Measurements from ENCODE around the gene TREX2.

The TREX2 gene

DNA sequence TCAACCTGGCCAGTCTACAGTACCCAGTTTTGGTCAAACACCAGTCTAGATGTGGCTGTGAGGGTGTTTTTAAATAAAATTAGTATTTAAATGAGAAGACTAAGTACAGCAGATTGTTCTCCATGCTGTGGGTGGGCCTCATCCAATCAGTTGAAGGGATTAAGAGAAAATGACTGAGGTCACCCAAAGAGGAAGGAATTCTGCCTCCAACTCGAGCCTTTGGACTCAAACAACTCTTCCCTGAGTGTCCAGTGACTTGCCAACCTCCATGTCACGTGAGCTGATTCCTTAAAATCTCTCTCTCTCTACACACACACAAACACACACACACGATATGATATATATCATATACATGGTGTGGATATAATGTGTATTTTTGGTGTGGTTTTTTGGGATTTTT lies 10.0 kb downstream of the TREX2 start:
- DNase-seq: no peak

- DNase-seq: no peak
Observed at GRCh38 chrX:153434801-153435200, 11.1 kb downstream of the TREX2 start.

- DNase-seq: no peak
Observed at GRCh38 chrX:153433781-153434285, 12.0 kb downstream of the TREX2 start.

DNA sequence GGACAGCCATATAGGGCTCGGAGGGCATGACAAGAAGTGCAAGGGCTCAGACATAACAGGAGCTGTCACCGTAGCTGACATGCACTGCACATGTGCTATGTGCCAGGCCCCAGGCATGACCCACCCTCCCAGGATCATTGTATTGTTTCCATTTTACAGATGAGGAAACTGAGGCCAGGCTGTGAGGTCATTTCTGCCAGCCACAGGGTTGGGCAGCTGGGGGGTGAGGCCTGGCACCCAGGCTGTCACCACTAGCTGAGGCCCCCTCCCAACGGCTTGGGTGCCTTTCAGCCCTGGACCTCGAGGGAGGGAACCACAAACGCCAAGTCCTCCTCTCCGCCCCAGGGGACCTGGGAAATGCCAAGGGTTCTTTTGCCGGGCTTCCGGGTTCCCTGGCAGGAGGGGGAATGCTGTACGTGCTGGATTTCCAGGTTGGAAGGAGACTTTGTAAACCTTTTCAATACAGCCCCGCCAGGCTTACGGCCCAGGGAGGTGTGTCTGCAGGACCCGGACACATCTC lies 12.6 kb downstream of the TREX2 start:
- DNase-seq: no peak

GRCh38 chrX:153430796-153431195 lies 15.1 kb downstream of the TREX2 start:
- DNase-seq: no peak

GRCh38 chrX:153426204-153426603 lies 19.7 kb downstream of the TREX2 start:
- no peak for DNase-seq

DNA sequence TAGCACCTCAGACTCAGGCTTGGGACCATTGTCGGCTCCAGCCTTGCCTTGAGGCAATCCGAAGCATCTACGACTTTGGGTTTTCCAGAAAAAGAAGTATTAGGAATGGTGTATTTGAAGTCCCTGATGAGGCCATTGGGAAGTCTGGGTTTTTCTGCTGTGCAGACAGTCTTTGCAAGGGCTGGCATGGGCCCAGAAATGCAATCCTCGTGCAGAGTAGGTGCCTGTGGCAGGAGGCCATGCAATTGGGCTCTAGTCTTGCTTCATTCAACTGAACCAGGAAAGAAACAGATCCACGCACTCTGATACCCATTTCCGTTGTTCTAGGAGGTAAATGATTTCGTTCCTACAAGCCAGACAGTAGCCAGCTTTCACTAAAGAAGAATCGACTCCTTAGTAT lies 22.2 kb downstream of the TREX2 start:
- DNase-seq: no peak

DNA sequence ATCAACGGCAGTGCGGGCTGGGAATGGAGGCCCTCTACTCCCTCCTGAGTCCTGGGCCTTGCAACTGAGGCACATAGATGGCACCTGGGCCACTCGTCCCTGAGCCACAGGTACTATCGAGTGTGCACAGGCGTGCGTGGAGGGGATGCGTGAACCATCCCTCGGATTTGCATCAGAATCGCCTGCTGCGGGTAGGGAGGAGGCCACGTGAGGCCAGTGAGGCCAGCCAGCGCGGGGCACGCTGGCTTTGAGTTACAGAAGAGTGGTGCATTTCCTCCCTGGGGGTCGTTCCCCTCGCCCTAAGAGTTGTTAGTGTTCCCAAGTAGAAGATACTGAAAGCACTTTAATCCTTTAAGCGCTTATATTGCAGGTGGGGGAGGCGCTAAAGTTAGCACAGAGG lies 24.0 kb downstream of the TREX2 start:
- DNase-seq: no peak

- no peak for DNase-seq
Observed at GRCh38 chrX:153420851-153421599, 24.8 kb downstream of the TREX2 start.

- DNase-seq: no peak
Observed at GRCh38 chrX:153417637-153418036, 28.2 kb downstream of the TREX2 start.

DNA sequence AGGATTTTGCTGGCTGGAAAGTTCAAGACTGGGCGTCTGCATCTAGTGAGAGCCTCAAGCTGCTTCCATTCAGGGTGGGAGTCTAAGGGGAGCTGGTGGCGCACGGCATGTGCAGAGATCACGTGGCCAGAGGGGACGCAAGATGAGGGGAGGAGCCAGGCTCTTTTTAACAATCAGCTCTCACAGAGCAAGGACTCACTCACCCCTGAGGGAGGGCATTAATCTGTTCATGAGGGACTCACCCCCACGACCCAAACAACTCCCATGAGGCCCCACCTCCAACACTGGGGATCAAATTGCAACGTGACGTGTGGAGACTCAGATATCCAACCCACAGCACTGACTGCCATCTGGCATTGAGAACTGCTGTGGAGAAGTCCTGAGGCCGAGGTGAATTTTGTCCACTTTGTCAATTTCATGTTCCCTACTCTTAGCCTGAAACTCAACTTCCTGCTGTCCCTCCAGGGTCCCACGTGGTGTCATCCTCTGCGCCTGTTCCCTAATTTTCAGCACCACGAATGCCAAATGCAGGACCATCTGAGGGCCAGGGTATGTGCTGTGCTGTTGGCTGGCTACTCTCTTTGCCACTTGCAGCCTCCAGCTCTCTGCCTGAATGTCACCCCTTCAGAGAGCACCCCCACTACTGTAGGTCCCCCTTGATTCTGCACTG lies 28.9 kb downstream of the TREX2 start:
- DNase-seq: no peak

GRCh38 chrX:153414856-153415510 lies 30.9 kb downstream of the TREX2 start:
- no peak for DNase-seq

GRCh38 chrX:153413731-153414130 lies 32.1 kb downstream of the TREX2 start:
- no peak for DNase-seq

DNA sequence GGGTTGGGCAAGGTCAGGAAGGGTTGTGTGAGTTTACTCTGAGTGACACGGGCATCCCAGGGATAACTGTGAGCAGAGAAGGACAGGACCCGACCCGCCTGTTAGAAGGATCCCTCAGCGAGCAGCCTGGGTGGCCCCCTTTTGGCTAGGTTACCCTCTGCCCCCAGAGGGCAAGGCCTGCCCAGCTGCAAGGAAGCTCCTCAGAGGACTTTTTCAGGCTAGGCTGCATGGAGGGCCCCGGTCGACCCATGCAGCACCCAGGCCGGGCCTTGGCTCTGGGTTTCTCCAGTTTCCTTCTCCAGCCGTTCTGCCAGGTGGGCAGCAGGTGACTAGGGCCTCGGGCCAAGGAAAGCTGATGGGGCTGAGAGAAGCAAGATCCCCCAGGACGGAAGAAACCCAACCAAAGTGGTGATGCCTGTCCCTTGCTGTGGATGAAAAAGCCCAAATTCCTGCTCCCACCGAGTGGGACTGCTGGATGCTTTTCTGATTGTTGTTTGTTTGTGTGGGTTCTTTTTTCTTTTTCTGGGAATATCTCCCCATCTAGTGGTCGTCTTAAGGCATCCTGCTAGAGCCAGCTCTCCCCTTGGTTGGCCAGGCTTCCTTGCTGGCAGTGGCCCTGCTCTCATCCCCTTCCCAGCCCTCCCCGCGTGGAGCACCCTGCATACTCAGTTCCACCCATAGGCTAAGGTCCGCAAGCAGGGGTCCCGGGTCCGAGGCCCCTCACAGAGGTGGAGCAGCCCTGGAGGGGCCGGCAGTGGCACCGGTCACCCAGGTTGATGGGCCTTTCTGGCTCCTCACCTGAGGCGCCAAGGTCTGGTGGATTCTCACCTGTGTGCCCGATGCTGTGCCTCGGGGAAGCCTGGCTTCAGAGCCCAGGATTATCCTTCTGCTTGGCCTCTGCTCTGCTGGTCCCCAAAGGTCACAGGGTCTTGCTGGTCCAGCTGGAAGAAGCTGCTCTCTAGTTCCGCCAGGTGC lies 32.8 kb downstream of the TREX2 start:
- peak in 1 of 51 donors; percentile 4 for DNase-seq

DNA sequence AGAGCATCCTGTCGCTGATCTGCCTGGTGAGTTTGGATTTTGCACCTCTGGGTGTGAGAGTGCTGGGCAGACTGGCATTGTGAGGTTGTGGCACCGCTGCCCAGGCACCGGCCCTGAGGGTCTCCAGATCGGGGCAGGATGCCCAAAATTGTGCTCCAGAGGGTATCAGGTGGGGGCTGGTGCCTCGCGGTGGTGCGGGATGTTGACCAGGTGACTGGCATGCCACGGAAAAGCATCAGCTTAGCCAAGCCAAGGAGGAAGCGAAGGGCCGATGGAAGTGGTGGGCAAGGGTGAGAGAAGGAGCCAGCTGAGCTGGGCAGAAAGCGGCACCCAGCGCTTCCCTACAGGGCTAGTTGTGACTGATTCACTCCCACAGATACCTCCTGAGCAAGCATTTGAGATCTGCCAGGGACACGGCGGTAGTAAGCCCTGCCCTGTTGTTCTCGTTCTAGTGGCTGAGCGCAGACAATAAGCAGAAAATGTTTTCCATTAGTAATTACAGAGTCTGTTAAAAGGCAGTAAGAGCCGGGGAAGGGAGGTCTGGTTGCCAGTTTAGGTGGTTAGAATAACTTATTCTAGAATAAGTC lies 33.8 kb downstream of the TREX2 start:
- peak in 2 of 51 donors; percentile 3 to 4 for DNase-seq

- DNase-seq: peak in 8 of 51 donors; percentile 4 to 38 (median 14)
Observed at GRCh38 chrX:153411255-153411987, 34.4 kb downstream of the TREX2 start, which contains the start of gene ZFP92. Gene ZFP92 (plus strand): TSS chrX:153411472. CDS start chrX:153418323, 6,851 bp downstream.

GRCh38 chrX:153410888-153411254 lies 35.0 kb downstream of the TREX2 start:
- DNase-seq: no peak

DNA sequence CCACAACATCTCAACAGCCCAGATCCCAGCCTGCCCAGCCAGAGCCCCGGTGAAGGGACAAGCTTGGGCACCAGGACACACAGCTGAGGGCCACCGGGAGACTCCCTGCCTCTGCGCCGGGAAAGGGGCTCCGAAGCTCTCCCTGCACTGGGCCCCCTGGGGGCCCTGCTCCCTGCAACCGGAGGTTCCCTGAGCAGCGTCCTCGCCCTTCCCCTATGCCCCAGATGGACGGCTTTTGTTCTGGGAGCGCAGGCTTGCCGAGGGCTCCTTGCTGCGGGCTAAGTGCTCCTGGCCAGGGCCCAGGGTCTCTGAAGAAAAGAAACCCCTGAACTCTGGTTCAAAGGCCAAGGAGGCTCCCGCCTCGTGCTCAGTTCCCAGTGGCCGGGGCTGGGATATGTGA lies 35.5 kb downstream of the TREX2 start:
- DNase-seq: no peak

- no peak for DNase-seq
Observed at GRCh38 chrX:153409414-153410101, 36.3 kb downstream of the TREX2 start.
